Stimulated activated CD4-positive, alpha-beta T cell treated with anti-CD3 and anti-CD28 coated beads, Interleukin-4, amount 100 ng/mL, for 24 hours (primary cell): ENCODE results near the gene ZNF441.
"Not testable (repeated sequence)": the region's sequence is repeated elsewhere in the genome, so short reads cannot be mapped to it uniquely, and the experiment has no call there.

Experiments
- DNase-seq: peaks from one replicate; pipeline ENCODE4 v3.0.0-alpha.2; 2020

Gene ZNF441

DNA sequence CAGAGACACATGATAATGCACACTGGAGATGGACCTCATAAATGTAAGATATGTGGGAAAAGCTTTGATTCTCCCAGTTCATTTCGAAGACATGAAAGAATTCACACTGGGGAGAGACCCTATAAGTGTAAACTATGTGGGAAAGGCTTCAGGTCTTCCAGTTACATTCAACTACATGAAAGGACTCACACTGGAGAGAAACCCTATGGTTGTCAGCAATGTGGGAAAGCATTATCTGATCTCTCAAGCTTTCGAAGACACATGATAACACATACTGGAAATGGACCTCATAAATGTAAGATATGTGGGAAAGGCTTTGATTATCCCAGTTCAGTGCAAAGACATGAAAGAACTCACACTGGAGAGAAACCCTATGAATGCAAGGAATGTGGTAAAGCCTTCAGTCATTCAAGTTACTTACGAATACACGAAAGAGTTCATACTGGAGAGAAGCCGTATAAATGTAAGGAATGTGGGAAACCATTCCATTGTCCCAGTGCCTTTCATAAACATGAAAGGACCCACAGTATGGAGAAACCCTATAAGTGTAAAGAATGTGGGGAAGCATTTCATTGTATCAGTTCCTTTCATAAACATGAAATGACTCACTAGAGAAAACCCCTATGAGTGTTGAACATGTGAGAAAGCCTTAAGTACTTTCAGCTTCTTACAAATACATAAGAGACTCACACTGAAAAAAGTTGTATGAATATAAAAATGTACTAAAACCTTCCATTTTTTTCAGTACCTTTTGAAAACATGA lies 14.7 kb downstream of the ZNF441 start:
- no peak for DNase-seq

DNA sequence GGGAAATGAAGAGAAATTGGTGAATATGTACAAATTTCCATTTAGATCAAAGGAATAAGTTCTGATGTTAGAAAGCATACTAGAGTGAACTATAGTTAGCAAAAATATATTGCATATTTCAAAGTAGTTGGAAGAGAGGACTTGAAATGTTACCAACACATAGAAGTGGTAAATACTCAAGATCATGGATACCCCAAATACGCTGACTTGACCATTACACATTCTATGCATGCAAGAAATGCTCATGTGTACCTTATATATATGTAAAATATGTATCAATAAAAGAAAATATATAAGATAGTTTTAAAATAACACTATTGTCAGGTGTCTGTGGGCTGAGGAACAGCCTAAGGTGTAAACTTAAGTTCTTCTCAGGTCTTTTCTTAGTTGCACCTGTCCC lies 17.0 kb downstream of the ZNF441 start:
- no peak for DNase-seq

DNA sequence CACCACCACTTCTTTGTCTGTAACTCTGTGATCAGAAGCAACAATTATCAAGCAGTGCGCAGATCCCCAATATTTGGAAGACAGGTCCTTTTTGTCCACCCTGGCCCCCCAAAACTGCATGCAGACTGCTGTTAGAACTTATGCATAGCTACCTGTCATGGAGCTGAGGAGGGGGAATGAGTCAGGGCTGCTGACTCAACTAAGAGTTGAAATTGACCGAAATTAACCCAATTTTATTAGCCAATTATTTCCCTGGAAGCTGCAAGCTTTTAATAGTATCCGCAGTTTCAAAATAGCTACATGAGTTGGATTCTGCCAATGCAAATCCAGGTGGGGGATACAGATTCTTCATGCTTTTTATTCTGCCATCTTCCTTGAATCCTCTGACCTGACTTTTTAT lies 17.6 kb downstream of the ZNF441 start:
- no peak for DNase-seq

- no peak for DNase-seq
Measured at GRCh38 chr19:11787536-11787935, 20.7 kb downstream of the ZNF441 start.

GRCh38 chr19:11792942-11793341 lies 26.1 kb downstream of the ZNF441 start:
- no peak for DNase-seq

DNA sequence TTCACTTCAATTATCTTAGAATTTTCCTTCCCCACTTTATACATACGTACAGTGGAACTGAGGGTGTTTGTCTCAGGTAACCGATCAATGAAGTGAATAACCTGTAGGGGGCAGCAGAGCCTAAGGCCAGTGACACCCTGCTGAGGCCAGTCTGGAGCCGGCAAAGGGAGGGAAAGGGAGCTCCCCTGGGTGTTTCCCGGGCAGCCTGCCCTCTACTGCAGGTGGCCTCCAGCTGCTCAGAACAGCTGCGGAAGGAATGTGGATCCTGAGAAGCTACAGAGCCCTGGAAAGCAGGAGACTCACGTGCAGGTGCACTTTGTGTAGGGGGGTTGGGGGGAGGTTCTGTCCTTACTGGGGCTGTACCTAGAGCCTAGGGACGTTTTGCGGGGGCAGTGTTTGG lies 30.7 kb downstream of the ZNF441 start:
- peak; percentile 84 for DNase-seq

DNA sequence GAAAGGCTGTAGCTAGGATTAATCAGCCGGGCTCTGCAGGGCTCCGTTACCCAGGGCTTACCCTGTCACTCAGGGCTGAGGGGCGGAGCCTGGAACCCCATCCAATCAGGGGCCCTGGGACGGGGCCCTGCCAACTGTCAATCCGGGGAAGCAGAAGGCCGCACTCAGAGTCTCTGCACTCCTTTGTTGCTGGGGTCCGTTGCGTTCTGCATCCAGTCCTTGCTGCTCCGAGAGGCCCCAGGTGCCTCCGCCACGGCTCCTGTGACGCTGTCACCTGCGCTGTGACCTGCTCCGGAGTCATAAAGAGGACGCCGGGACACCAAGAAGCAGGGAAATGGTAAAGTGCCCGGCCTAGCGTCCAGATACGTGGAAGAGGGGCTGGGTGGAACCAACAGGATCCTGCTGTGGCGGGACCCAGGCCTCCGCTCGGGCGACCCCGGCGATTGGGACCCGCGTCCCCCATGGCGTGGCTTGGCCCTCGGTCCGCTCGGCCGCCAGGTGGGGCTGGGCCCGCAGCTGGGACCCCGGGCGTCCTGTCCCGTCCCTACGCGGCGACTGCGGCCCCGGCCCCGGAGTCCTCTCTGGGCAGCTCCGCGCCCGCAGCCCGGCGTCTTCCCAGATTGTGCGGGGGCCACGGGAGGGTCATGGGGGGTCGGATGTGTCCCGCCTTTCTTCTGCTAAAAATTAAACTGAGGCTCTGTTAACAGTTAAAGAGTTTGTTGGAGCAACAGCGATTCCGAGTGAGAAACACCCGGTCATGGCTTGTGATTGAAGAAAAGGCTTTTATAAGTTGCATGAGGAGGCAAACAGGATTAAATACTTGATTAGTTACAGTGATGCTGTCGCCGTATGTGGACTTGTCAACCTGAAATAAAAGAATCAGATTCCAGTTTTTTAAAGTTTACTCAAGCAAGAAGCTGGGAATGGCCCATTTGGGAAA lies 31.9 kb downstream of the ZNF441 start, which contains the start of gene ZNF491:
Gene ZNF491 (plus strand): TSS at position 133 of the 940 bp plus-strand sequence. CDS start 7,431 bp downstream, outside the sequence.
- DNase-seq, result peak; percentile 89

DNA sequence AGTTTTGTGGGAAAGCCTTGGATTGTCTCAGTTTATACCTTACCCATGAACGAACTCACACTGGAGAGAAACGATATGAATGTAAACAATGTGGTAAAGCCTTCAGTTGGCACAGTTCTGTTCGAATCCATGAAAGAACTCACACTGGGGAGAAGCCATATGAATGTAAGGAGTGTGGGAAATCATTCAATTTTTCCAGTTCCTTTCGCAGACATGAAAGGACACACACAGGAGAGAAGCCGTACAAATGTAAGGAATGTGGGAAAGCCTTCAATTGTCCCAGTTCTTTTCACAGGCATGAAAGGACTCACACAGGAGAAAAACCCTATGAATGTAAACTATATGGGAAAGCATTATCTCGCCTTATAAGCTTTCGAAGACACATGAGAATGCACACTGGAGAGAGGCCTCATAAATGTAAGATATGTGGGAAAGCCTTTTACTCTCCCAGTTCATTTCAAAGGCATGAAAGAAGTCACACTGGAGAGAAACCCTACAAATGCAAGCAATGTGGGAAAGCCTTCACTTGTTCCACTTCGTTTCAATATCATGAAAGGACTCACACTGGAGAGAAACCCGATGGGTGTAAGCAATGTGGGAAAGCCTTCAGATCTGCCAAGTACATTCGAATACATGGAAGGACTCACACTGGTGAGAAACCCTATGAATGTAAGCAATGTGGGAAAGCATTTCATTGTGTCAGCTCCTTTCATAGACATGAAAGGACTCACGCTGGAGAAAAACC lies 39.7 kb downstream of the ZNF441 start:
- no peak for DNase-seq

DNA sequence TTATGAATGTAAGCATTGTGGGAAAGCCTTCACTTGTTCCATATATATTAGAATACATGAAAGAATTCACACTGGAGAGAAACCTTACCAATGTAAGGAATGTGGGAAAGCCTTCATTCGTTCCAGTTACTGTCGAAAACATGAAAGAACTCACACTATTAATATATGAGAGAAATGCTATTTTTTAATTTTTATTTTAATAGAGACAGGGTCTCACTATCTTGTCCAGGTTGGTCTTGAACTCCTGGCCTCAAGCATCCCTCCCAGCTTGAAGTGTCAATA lies 40.2 kb downstream of the ZNF441 start:
- DNase-seq, result no peak

GRCh38 chr19:11813703-11814028 lies 46.9 kb downstream of the ZNF441 start:
- DNase-seq, result no peak

DNA sequence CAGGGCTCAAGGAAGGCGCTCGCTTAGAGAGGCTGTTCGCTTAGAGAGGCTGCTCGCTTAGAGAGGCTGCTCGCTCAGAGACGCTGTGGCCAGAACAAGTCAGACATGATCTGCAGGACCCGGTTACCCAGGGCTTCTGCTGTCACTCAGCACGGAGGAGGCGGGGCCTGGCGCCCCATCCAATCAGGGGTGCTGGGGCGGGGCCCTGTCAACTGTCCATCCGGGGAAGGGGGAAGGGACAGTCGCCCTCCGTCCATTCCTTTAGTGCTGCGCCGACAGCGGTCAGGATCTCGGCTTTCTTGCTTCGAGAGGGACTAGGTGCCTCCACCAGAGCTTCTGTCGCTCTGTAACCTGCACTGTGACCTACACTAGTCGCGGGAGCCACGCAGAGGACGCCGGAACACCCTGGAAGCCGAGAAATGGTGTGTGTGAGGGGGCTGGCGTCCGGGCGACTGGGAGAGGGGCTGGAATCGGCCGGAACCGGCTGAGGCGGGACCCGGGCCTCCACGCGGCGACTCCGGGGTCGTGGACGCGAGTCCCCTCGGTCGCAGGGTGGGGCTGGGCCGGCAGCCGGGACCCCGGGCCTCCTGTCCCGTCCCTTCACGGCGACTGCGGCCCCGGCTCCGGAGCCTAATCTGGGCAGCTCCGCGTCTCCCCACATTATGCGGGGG lies 47.4 kb downstream of the ZNF441 start, which contains the start of gene ZNF440:
Gene ZNF440 (plus strand): TSS at position 245 of the 671 bp plus-strand sequence. CDS start 175 bp downstream, at position 420.
- DNase-seq, result peak; percentile 90

- DNase-seq, result no peak
Measured at GRCh38 chr19:11814700-11815035, 47.9 kb downstream of the ZNF441 start.

- no peak for DNase-seq
Measured at GRCh38 chr19:11821474-11822109, 54.8 kb downstream of the ZNF441 start.

GRCh38 chr19:11828957-11829876 lies 62.4 kb downstream of the ZNF441 start:
- not testable (repeated sequence) for DNase-seq

GRCh38 chr19:11832253-11832912 lies 65.6 kb downstream of the ZNF441 start:
- DNase-seq, result no peak

GRCh38 chr19:11833541-11833940 lies 66.7 kb downstream of the ZNF441 start:
- no peak for DNase-seq
